Mammary microvascular endothelial cell (primary cell): ENCODE results near the gene SLAMF6. TPM values are rescaled to one million over a fixed set of nuclear protein-coding genes. Genes with fewer than 3 reads are reported as not detected.

Experiments
- total RNA-seq: library from RNA; depleted of rRNA; stranded (reverse); fragments of >200 nt; gene quantifications from 2 replicates; pipeline ENCODE4 v1.2.3, GENCODE V29; 2015

SLAMF6 gene
- not detected in 2 replicates for total RNA-seq

GRCh38 chr1:160522622-160523345, at the start of gene SLAMF6:
Gene SLAMF6, minus strand, starts transcription at chr1:160523255. Its CDS starts 63 bp downstream, at chr1:160523192.

Other genes starting within 250 kb of the SLAMF6 start
- gene PEX19, start 238.1 kb downstream of the SLAMF6 start, total RNA-seq, result 28.4 and 29.1 TPM in 2 replicates
- 114 and 125 TPM in 2 replicates for gene COPA, start 180.0 kb downstream of the SLAMF6 start, total RNA-seq
- gene NCSTN, start 179.9 kb downstream of the SLAMF6 start, total RNA-seq, result 71.8 and 79.2 TPM in 2 replicates
- gene NHLH1, start 156.2 kb downstream of the SLAMF6 start, total RNA-seq, result 0.13 TPM in 1 of 2 replicates, not detected in the other
- not detected in 2 replicates for gene VANGL2, start 122.7 kb downstream of the SLAMF6 start, total RNA-seq
- not detected in 2 replicates for gene CD84, start 56.2 kb upstream of the SLAMF6 start, total RNA-seq
- gene SLAMF1, start 123.8 kb upstream of the SLAMF6 start, total RNA-seq, result not detected in 2 replicates
- not detected in 2 replicates for gene CD48, start 188.6 kb upstream of the SLAMF6 start, total RNA-seq
- not detected in 2 replicates for gene SLAMF7, start 216.0 kb upstream of the SLAMF6 start, total RNA-seq